GM21529 (cell line): Measurements from ENCODE around the gene ANKZF1.
"Not testable (repeated sequence)": the region's sequence is repeated elsewhere in the genome, so short reads cannot be mapped to it uniquely, and the experiment has no call there.

Source experiments
- ATAC-seq: cut with Tn5 transposase; IDR thresholded peaks from one replicate; pipeline ENCODE4 v1.9.1; 2021; ENCODE audit not compliant: unreplicated experiment

The ANKZF1 gene

GRCh38 chr2:219253753-219254589, 24.4 kb downstream of the ANKZF1 start, which contains the start of gene TUBA4A:
Gene TUBA4A, minus strand, starts transcription at chr2:219253918. Its CDS starts 60 bp downstream, at chr2:219253858.
- peak; percentile 53 for ATAC-seq

- ATAC-seq = peak; percentile 26
Observed at GRCh38 chr2:219254590-219255201, 25.1 kb downstream of the ANKZF1 start.

GRCh38 chr2:219258942-219259341, 29.3 kb downstream of the ANKZF1 start:
- not testable (repeated sequence) for ATAC-seq

- no peak for ATAC-seq
Observed at GRCh38 chr2:219261024-219261855, 31.6 kb downstream of the ANKZF1 start.

- no peak for ATAC-seq
Observed at GRCh38 chr2:219266232-219266631, 36.6 kb downstream of the ANKZF1 start.

- ATAC-seq = no peak
Observed at GRCh38 chr2:219266886-219267285, 37.3 kb downstream of the ANKZF1 start.

GRCh38 chr2:219268294-219268693, 38.7 kb downstream of the ANKZF1 start:
- ATAC-seq = no peak

GRCh38 chr2:219269362-219270054, 39.9 kb downstream of the ANKZF1 start:
- ATAC-seq = no peak

GRCh38 chr2:219270055-219270372, 40.4 kb downstream of the ANKZF1 start:
- ATAC-seq = no peak

- no peak for ATAC-seq
Observed at GRCh38 chr2:219271021-219271420, 41.4 kb downstream of the ANKZF1 start.

- no peak for ATAC-seq
Observed at GRCh38 chr2:219272356-219272755, 42.8 kb downstream of the ANKZF1 start.

GRCh38 chr2:219272995-219273394, 43.4 kb downstream of the ANKZF1 start:
- ATAC-seq = no peak

- ATAC-seq = no peak
Observed at GRCh38 chr2:219273937-219274336, 44.3 kb downstream of the ANKZF1 start.

- ATAC-seq = no peak
Observed at GRCh38 chr2:219274361-219274921, 44.8 kb downstream of the ANKZF1 start.

- peak; percentile 30 for ATAC-seq
Observed at GRCh38 chr2:219277703-219278654, 48.4 kb downstream of the ANKZF1 start.

GRCh38 chr2:219278655-219279150, 49.1 kb downstream of the ANKZF1 start:
- ATAC-seq = no peak

- peak; percentile 82 for ATAC-seq
Observed at GRCh38 chr2:219279151-219279915, 49.7 kb downstream of the ANKZF1 start, which contains the start of gene DNAJB2. Gene DNAJB2, plus strand, starts transcription at chr2:219279366. Its CDS starts 468 bp downstream, at chr2:219279834.

GRCh38 chr2:219279916-219280516, 50.4 kb downstream of the ANKZF1 start:
- no peak for ATAC-seq
